Esophagus muscularis mucosa (tissue), 4 donors: Measurements from ENCODE around the gene TRABD2A. TPM values are rescaled to one million over a fixed set of nuclear protein-coding genes. Genes with fewer than 3 reads are reported as not detected.

ENCODE experiments used
- DNase-seq: peaks from one replicate; pipeline ENCODE4 v3.0.0-alpha.2; 2017; ENCODE audit errors: extremely low spot score
- H3K27ac ChIP-seq, 4 donors: fragments of 200-600 bp; sonication (generic); replicated peaks in 1 of 4; 1 replicate in 3 of 4; 2 replicates in 1 of 4; pipeline ENCODE4 v1.5.1; 2016 to 2019; ENCODE audit warnings: mild to moderate bottlenecking in 1 of 4
- H3K27me3 ChIP-seq, 4 donors: fragments of 200-600 bp; sonication (generic); one replicate each; pipeline versions ENCODE4 v1.5.1 to v1.6.0; 2016 to 2019
- H3K36me3 ChIP-seq, 4 donors: fragments of 200-600 bp; sonication (generic); one replicate each; pipeline ENCODE4 v1.5.1; 2016 to 2019
- H3K4me1 ChIP-seq, 4 donors: fragments of 200-600 bp; sonication (generic); one replicate each; pipeline ENCODE4 v1.5.1; 2016 to 2019
- H3K4me3 ChIP-seq, 4 donors: fragments of 200-600 bp; sonication (generic); 1 replicate in 2 of 4; 2 replicates in 2 of 4; pipeline ENCODE4 v1.5.1; 2016 to 2019; ENCODE audit warnings: mild to moderate bottlenecking in 4 of 4, moderate library complexity in 1 of 4
- H3K9me3 ChIP-seq, 4 donors: fragments of 200-600 bp; sonication (generic); 1 replicate in 3 of 4; 2 replicates in 1 of 4; pipeline ENCODE4 v1.5.1; 2016 to 2019
- EP300 ChIP-seq: sonication (generic); formaldehyde crosslinking; IDR thresholded peaks from one replicate; pipeline ENCODE4 v1.6.1; 2017; ENCODE audit warnings: antibody characterized with exemption
- POLR2A ChIP-seq: fragments of 450-650 bp; IDR thresholded peaks from one replicate; pipeline ENCODE4 v1.6.1; 2017; ENCODE audit warnings: antibody characterized with exemption, moderate library complexity, mild to moderate bottlenecking, low read depth
- POLR2AphosphoS5 ChIP-seq, 2 donors: sonication (generic); formaldehyde crosslinking; IDR thresholded peaks; one replicate each; pipeline ENCODE4 v1.6.1; 2017; ENCODE audit warnings: antibody characterized with exemption in 2 of 2
- WGBS: methylation state at CpG from one replicate; pipeline ENCODE4 v1.1.5; 2018; 5-methylcytosine and 5-hydroxymethylcytosine counted together
- intact Hi-C: fragments of 100-400 bp; cut with DNase I; formaldehyde crosslinking; loops from one replicate; pipeline ENCODE4 v1.15.1; 2023
- total RNA-seq, 4 donors: library from RNA; depleted of rRNA; stranded (reverse); fragments of >200 nt; gene quantifications; one replicate each; pipeline versions ENCODE4 v1.1.0 to v1.2.1, GENCODE V29; 2016
- TF ChIP-seq, protein P1 (sequence below), 3 experiments: fragments of 200-600 bp in 2 of 3; fragments of 450-650 bp in 1 of 3; sonication (generic) in 2 of 3; IDR thresholded peaks; one replicate each; pipeline ENCODE4 v1.5.1; 2017 to 2019; ENCODE audit warnings: antibody characterized with exemption in 3 of 3, mild to moderate bottlenecking in 2 of 3, moderate library complexity in 1 of 3

TRABD2A gene
- total RNA-seq, 4 donors from 2014 or later = 1.2 to 3.0 (median 2.1) TPM

GRCh38 chr2:84897773-84898172 lies 16.9 kb upstream of the TRABD2A start:
- 52% methylated on average over 1 of the region's 1 CpG for WGBS
- TF ChIP-seq EP300 = no peak
- TF ChIP-seq POLR2A = no peak
- no peak for TF ChIP-seq POLR2AphosphoS5 (IDR thresholded peaks at IDR 0.05)
- TF ChIP-seq, protein P1, sequence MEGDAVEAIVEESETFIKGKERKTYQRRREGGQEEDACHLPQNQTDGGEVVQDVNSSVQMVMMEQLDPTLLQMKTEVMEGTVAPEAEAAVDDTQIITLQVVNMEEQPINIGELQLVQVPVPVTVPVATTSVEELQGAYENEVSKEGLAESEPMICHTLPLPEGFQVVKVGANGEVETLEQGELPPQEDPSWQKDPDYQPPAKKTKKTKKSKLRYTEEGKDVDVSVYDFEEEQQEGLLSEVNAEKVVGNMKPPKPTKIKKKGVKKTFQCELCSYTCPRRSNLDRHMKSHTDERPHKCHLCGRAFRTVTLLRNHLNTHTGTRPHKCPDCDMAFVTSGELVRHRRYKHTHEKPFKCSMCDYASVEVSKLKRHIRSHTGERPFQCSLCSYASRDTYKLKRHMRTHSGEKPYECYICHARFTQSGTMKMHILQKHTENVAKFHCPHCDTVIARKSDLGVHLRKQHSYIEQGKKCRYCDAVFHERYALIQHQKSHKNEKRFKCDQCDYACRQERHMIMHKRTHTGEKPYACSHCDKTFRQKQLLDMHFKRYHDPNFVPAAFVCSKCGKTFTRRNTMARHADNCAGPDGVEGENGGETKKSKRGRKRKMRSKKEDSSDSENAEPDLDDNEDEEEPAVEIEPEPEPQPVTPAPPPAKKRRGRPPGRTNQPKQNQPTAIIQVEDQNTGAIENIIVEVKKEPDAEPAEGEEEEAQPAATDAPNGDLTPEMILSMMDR (IDR thresholded peaks at IDR 0.05) = no peak
- peaks cover 11 to 23% (median 22%) of the 10 kb centered on the region in 4 donors for H3K4me1 ChIP-seq
- no peaks in the 10 kb centered on the region for H3K9me3 ChIP-seq
- H3K4me3 ChIP-seq = no peak overlapping the region
- no peaks in the 10 kb centered on the region for H3K27me3 ChIP-seq
- peak overlapping the region in 3 of 4 donors; percentile 24 to 58 (median 57) for H3K27ac ChIP-seq
- intact Hi-C loops = no loop called here
- no peaks in the 10 kb centered on the region for H3K36me3 ChIP-seq
- DNase-seq = no peak

DNA sequence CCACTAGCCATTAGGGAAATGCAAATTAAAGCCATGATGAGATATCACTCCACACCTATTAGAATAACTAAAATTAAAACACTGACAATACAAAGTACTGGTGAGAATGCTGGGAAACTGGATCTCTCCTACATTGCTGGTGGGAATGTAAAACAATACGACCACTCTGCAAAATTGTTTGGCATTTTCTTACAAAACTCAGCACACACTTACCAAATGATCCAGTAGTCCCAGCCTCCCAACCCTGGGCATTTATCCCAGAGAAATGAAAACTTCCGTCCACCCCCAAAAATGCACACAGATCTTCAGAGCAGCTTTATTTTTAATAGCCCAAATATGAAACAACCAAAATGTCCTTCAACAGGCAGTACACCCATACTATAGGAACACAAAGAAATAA lies 15.7 kb upstream of the TRABD2A start:
- TF ChIP-seq EP300 (no peak), POLR2A (no peak), POLR2AphosphoS5 (IDR thresholded peaks at IDR 0.05) (no peak)
- TF ChIP-seq, protein P1 (IDR thresholded peaks at IDR 0.05) = no peak
- no peak overlapping the region for H3K4me3 ChIP-seq
- no peaks in the 10 kb centered on the region for H3K36me3 ChIP-seq
- no peak overlapping the region for H3K27ac ChIP-seq
- intact Hi-C loops = no loop called here
- 70% methylated on average over 2 of the region's 2 CpGs for WGBS
- H3K4me1 ChIP-seq = peaks cover 11 to 23% (median 22%) of the 10 kb centered on the region in 4 donors
- H3K27me3 ChIP-seq = no peaks in the 10 kb centered on the region
- no peaks in the 10 kb centered on the region for H3K9me3 ChIP-seq
- no peak for DNase-seq

GRCh38 chr2:84894758-84895520 lies 14.1 kb upstream of the TRABD2A start:
- intact Hi-C loops = no loop called here
- no peak for TF ChIP-seq EP300
- TF ChIP-seq, protein P1 (IDR thresholded peaks at IDR 0.05) = no peak
- no peak for TF ChIP-seq POLR2AphosphoS5 (IDR thresholded peaks at IDR 0.05)
- no peak for TF ChIP-seq POLR2A
- Histone ChIP-seq H3K36me3 (no peaks in the 10 kb centered on the region), H3K4me1 (peaks cover 11 to 23% (median 22%) of the 10 kb centered on the region in 4 donors), H3K9me3 (no peaks in the 10 kb centered on the region), H3K27ac (peak overlapping the region in 1 of 4 donors; percentile 19), H3K27me3 (no peaks in the 10 kb centered on the region), H3K4me3 (no peak overlapping the region)
- no peak for DNase-seq
- 69% methylated on average over 7 of the region's 7 CpGs for WGBS

- no peaks in the 10 kb centered on the region for H3K9me3 ChIP-seq
- H3K27ac ChIP-seq = no peak overlapping the region
- H3K4me3 ChIP-seq = no peak overlapping the region
- WGBS = 82% methylated on average over 6 of the region's 6 CpGs
- intact Hi-C loops = no loop called here
- H3K27me3 ChIP-seq = no peaks in the 10 kb centered on the region
- TF ChIP-seq, protein P1 (IDR thresholded peaks at IDR 0.05) = no peak
- no peak for TF ChIP-seq POLR2AphosphoS5 (IDR thresholded peaks at IDR 0.05)
- TF ChIP-seq POLR2A = no peak
- TF ChIP-seq EP300 = no peak
- DNase-seq = no peak
- no peaks in the 10 kb centered on the region for H3K36me3 ChIP-seq
- H3K4me1 ChIP-seq = peaks cover 11 to 23% (median 21%) of the 10 kb centered on the region in 4 donors
Observed at GRCh38 chr2:84894131-84894586, 13.3 kb upstream of the TRABD2A start.
